Epidermal melanocyte (primary cell): ENCODE measurements around the gene IL1RN.
"Not testable (repeated sequence)": the region's sequence is repeated elsewhere in the genome, so short reads cannot be mapped to it uniquely, and the experiment has no call there.

Experiments used
- DNase-seq: peaks from one replicate; pipeline ENCODE4 v3.0.0; 2011; ENCODE audit warnings: low spot score; ENCODE audit not compliant: insufficient read length

The IL1RN gene, protein sequence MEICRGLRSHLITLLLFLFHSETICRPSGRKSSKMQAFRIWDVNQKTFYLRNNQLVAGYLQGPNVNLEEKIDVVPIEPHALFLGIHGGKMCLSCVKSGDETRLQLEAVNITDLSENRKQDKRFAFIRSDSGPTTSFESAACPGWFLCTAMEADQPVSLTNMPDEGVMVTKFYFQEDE

DNA sequence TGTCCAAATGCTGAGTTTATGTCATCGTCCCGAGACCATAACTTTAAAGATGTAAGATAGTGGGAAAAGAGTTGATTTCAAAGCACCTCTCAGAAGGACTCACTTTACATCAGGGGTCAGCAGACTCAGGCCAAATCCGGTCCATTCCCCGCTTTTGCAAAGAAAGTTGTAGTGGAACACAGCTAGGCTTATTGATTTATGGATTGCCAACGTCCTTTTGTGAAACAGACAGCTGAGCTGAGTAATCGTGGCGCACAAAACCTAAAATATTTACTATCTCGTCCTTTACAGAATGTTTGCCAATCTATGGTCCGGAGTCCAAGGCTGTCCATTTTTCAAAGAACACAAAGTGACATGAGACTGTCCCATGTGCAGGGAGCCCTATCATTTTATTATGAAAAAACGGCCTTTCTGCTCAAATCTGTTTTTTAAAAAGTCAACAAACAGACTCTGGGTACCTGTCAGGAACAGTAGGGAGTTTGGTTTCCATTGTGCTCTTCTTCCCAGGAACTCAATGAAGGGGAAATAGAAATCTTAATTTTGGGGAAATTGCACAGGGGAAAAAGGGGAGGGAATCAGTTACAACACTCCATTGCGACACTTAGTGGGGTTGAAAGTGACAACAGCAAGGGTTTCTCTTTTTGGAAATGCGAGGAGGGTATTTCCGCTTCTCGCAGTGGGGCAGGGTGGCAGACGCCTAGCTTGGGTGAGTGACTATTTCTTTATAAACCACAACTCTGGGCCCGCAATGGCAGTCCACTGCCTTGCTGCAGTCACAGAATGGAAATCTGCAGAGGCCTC, at the start of gene IL1RN:
Gene IL1RN, plus strand, starts transcription at position 754 of the 801 bp plus-strand sequence. Its CDS starts 27 bp downstream, at position 781.
- DNase-seq: no peak

DNA sequence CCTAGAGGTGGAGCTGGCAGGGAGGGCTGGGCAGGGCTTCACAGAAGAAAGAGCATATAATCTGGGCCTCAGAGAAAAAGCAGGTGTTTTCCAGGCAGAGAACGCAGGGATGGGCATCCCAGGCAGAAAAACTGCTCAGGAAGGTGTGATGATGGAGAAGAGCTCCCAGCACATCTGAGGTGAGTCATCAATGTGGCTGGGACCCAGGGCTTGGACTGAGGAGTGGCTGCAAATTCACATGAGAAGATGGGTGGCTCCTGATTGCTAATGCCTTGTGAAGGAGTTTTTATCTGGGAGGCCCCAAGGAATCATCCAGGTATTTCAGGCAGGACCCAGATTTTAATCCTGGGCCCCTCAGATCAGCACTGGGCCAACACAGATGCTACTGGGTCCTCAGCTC, 49.5 kb upstream of the IL1RN start:
- DNase-seq: no peak

- no peak for DNase-seq
These were observed 49.0 kb upstream of the IL1RN start for GRCh38 chr2:113078350-113078839.

- DNase-seq: no peak
These were observed 48.3 kb upstream of the IL1RN start for GRCh38 chr2:113079131-113079530.

- no peak for DNase-seq
These were observed 47.3 kb upstream of the IL1RN start for GRCh38 chr2:113080134-113080533.

DNA sequence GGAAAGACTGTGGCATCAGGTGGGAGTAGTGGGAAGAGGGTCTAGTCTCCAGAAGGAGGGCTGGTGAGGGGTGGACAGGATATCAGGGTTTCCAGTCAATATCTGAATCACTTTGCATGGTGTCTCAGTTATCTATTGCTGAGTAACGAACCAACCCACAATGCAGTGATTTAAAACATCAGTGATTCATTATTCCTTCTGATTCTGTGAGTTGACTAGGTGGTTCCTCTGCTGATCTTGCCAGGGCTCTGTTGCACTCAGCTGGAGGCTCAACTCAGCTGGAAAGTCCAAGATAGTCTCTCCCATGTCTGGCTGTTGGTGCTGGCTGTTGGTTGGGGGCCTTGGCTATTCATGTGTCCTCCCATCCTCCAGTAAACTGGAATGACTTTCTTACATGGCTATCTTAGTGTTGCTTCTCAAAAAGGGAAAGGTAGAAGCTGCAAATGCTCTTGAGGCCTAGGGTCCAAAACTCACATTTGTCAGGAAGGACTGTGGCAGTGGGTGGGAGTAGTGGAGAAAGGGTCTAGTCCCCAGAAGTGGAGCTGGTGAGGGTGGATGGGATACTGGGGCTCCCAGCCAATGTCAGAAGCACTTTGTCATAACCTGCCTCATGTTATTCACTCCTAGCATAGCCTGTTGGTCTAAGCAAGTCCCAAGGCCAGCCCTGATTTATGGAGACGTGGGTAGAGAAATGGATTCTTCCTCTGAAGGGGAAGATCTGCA, 45.7 kb upstream of the IL1RN start:
- no peak for DNase-seq

GRCh38 chr2:113083296-113083695, 44.1 kb upstream of the IL1RN start:
- DNase-seq: no peak

DNA sequence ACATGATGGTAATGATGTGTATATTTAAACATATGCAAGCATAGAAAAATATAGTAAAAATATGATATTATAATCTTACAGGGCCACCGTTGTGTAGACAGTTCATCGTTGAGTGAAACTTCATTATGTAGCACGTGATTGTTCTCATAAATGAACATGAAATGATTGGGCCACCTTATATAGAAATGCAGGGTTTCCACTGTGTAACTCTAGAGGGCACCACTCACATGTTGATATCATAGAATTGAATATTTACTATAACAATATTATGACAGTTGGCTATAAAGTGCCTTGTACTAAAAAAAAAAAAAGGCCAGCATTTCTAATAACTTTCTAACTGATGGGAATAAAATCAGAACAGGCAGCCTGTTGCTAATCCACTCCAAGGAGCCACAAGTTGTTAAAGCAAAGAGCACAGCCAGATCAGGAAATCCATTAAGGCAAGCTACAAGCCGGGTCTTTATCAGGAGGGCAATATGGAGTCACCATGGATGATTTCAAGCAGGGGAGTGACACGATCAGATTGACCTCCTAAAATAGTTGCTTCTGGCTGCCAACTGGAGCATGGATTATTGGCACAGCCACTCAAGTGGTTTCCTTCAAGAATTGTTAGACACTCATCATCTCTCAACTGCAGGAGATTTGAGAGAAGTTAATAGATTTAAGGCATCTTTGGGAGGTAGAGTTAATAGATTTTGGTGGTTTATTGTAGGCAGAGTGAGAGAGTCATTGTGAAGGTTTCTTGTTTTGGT, 43.0 kb upstream of the IL1RN start:
- no peak for DNase-seq

- no peak for DNase-seq
These were observed 41.9 kb upstream of the IL1RN start for GRCh38 chr2:113085542-113085941.

DNA sequence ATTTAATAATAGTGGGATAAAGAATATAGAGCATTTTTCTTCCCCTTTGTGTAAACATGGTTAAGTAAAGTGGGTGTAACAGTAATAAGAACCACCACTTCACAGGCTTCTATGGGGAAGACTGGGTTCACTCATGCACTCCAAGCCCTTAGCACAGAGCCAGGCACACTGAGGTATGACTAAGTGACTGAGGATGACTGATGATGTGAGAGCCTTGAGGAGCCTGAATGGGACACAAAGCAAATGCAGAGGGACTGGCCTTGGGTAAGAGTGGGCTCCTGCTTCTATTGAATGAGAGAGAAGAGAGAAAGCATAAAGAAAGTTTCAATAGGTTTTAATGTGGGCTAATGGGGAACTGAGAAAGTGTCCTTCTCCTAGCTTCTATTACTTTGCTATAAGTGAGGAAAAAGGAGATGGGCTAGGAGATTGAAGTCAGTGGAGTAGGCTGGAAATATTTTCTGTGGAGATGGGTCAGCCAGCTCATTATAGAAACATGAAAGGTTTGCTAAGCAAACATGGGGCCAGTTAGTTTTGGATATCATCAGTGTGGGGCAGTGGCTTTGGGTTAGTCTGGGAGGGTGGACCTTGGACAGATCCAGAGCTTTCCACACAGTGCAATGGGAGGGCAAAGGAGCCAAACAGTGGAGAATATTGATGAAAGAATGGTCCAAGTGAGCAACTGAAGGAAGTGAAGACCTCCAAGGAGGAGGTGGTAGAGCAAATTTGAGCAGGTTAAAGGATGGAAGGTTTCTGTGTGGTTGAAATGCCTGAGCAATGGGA, 39.0 kb upstream of the IL1RN start:
- DNase-seq: no peak

- no peak for DNase-seq
These were observed 37.5 kb upstream of the IL1RN start for GRCh38 chr2:113089916-113090315.

- DNase-seq: no peak
These were observed 36.0 kb upstream of the IL1RN start for GRCh38 chr2:113091231-113091896.

DNA sequence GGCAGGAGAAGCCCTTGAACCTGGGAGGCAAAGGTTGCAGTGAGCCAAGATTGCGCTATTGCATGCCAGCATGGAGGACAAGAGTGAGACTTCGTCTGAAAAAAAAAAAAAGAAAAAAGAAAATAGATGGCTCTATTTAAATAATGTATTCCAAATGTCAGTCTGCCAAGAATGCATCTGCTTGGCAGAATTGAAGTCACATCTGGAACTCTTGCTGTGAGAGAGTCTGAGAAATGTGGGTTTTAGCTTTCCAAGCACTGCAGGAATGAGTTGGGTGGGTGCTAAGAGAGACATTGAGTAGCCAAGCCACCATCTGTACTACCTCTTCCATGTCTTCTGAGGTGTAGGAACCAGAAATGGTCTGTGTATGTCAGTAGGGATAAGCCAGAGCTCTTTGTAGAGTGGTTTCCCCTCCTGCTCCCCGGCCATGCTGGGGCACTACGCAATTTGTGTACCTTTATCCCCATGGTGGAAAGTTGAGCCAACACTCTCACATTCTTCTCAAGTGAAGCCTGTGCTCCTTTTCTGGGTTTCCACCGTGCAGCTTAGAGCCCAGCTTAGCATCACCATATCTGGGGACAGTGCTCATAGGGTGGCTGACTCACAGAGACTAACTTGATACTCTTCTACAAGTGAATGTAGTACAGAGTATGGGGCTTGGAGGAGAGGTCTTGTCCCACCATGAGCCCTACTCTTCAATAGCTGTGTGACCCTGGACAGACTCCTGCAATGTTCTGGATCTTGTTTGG, 34.4 kb upstream of the IL1RN start:
- DNase-seq: no peak

DNA sequence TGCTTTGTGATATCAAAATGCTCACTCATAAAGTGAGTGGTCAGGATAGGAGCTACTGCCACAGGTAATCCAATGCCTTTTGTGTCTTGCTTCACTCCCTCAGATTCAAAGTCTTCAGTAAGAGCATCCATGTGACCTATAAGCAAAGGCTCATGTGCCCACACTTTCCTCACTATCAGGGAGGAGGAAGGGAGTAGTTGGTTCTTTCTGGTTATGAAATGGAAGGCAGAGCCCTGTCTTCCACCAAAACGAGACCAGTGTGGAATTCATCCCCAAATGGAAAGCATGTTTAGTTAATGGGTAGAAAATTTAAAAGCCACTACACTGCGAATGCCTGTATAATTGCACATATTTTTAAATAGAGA, 33.8 kb upstream of the IL1RN start:
- no peak for DNase-seq

- not testable (repeated sequence) for DNase-seq
These were observed 31.1 kb upstream of the IL1RN start for GRCh38 chr2:113096306-113096705.

DNA sequence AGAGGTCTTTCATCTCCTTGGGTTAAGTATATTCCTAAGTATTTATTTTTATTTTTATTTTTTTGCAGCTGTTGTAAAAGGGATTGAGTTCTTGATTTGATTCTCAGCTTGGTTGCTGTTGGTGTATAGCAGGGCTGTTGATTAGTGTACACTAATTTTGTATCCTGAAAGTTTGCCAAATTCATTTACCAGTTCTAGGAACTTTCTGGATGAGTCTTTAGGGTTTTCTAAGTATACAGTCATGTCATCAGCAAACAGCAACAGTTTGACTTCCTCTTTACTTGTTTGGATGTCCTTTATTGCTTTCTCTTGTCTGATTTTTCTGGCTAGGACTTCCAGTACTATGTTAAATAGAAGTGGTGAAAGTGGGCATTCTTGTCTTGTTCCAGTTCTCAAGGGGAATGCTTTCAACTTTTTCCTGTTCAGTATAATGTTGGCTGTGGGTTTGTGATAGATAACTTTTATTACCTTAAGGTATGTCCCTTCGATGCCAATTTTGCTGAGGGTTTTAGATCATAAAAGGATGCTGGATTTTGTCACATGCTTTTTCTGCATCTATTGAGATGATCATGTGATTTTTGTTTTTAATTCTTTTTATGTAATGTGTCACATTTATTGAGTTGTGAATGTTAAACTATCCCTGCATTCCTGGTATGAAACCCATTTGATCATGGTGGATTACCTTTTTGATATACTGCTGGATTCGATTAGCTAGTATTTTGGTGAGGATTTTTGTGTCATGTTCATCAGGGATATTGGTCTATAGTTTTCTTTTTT, 30.4 kb upstream of the IL1RN start:
- not testable (repeated sequence) for DNase-seq

- DNase-seq: no peak
These were observed 29.4 kb upstream of the IL1RN start for GRCh38 chr2:113098041-113098440.

DNA sequence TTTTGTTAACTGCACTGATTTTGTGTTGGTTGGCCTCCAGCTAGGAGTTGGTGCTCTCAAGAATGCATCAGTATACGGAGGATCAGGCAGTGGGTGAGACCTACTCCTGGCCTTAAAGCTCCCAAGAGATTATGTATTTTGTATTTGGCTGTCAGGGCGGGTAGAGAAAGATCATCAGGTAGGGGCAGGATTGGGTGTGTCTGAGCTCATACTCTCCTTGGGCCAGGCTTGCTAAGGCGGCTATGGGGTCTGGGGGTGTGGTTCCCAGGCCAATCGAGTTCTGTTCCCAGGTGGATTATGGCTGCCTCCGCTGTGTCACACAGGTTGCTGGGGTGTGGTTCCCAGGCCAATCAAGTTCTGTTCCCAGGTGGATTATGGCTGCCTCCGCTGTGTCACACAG, 28.9 kb upstream of the IL1RN start:
- DNase-seq: no peak

DNA sequence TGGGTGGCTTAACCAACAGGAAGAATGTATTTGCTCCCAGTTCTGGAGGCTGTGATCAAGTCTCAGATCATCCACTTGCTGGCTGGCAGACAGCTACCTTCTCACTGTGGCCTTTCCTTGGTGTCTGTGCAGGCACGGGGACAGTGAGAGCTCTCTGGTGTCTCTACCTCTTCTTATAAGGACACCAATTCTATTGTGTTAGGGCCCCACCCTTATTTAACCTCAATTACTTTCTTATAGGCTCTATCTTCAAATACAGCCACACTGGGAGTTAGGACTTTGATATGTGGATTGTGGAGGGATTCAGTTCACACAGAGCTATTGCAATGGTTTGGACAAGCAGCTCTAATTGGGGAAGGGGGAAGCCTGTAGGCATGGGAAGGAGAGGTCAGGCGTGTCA, 25.3 kb upstream of the IL1RN start:
- no peak for DNase-seq
